Activated CD8-positive, alpha-beta memory T cell treated with anti-CD3 and anti-CD28 coated beads for 24 hours (primary cell): ENCODE data around the gene LGMN.
A peak's percentile ranks its signal among the peaks of the same experiment; 100 is the strongest.

ENCODE experiments used
- DNase-seq: peaks from one replicate; pipeline ENCODE4 v3.0.0-alpha.2; 2020

The LGMN gene

DNA sequence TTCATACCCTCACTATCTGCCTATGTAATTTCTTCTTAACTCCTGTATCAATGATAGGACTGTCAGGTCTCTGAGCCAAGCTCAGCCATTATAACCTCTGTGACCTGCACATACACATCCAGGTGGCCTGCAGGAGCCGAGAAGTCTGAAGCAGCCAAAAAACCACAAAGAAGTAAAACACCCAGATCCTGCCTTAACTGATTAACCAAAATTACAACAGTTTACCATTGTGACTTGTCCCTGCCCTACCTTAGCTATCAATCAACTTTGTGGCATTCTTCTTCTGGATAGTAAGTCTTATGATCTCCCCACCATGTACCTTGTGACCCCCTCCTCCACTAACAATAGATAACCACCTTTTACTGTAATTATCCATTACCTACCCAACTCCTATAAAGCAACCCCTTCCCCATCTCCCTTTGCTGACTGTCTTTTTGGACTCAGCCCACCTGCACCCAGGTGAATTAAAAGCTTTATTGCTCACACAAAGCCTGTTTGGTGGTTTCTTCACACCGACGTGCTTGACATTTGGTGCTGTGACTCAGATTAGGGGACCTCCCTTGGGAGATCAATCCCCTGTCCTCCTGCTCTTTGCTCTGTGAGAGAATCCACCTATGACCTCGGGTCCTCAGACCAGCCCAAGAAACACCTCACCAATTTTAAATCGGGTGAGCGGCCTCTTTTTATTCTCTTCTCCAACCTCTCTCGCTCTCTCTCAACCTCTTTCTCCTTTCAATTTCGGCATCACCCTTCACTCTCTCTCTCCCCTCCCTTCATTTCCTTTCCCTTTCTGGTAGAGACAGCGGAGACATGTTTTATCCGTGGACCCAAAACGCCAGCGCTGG, 11.5 kb upstream of the LGMN start:
- DNase-seq: no peak

DNA sequence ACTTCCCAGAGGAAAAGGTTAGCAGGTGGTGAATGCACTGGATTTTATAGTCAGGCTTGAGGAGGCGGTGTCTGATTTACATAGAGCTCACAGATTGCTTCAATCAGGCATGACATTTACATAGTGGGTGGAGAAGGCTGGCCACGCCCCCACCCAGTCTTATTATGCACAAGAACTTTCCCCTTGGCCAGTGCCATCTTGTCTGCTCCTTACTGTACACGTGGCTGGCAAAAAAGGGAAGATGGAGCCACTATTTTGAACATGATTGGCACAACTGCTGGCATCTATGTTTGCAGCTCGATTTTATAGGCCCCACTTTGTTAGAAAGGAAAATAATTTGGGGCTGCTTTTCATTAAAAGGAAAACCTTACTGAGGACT, 10.9 kb upstream of the LGMN start:
- no peak for DNase-seq

DNA sequence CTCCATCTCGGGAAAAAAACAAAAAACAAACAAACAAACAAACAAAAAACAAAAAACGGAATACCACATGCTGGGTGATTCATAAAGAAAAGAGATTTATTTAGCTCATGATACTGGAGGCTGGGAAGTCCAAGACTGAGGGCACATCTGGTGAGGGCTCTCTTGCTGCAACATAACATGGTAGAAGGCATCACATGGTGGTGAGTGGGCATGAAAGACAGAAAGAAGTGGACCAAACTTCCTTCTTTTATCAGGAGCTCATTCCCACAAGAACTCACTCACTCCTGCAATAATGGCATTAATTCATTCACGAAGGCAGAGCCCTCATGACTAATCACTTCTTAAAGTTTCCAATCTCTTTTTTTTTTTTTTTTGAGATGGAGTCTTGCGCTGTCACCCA, 8.0 kb upstream of the LGMN start:
- DNase-seq: no peak

DNA sequence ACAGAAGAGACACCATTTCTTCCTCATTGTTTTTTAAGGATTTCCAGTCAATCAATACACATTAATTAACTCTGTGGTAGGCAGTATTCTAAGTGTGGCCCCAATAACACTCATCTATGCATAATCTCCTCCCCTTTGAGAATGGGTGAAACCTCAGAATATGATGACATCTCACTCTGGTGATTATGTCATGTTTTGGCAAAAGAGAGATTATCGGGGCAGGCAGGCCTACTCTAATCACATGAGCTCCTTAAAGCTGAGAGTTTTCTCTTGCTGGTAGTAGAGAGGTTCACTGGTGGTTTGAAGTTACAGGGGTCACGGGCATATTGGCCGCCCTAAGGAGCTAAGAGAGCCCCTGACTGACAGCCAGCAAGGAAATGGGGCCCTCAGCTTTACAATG, 7.1 kb upstream of the LGMN start:
- no peak for DNase-seq

DNA sequence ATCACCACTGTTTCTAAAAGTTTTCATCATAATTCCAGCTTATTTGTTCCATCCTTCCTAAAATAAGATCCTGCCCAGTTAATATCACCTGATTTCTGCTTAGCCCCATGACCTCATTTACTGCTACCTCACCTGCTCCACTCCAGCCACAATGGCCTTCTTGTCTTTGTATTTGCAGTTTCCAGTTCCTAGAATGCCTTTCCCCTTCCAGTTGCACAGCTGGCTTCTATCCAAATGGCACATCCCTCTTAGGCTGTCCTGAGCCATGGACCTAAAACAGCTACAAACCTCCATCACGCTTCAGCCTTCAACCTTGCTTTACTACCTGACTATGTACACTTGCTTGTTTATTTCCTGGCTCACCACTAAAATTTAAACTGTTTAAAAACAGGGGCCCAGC, 6.5 kb upstream of the LGMN start:
- DNase-seq: no peak

DNA sequence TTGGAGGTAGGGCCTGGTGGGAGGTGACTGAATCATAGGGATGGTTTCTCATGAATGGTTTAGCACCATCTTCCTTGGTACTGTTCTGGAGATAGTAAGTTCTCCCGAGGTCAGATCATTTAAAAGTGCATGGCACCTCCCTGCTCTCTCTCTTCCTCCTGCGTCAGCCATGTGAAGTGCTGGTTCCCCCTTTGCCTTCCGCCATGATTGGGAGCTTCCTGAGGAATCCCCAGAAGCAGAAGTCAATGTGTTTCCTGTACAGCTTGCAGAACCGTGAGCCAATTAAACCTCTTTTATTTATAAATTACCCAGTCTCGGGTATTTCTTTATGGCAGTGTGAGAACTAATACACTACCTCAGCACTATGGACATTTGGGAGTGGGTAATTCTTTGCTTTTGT, 4.8 kb upstream of the LGMN start:
- DNase-seq: no peak

DNA sequence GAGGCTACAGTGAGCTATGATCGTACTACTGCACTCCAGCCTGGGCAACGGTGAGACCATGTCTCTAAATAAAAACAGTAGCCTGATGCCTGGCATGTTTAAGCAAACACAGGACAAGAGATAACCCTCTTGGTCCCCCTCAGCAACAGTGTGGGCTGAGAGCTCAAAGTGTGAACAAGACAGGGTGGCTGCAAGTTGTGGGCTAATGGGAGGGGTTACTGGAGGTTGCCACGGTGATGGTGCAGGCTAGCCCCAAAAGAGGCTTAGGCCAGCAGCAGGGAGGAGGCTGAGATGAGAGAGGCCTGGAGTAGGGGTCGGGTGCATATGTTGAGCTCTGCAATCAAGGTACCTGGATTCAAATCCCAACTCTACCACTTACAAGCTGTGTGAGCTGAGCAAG, 3.4 kb upstream of the LGMN start:
- no peak for DNase-seq

DNA sequence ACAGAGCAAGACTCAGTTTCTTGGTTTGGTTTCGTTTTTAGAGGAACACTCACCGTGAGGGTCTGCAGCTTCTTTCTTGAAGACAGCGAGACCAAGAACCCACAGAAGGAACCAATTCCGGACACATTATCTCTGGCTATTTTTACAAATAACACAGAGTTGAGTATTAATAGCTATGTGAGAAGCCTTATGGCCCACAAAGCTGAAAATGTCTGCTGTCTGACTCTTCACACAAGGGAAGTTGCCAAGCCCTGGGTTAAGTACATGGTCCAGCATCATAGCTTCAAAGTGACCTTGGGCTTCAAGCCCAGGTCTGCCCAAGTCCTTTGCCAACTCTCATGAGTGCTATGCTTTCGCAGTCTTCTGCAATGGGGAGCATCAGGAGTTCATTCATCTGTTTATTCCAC, 2.6 kb upstream of the LGMN start:
- no peak for DNase-seq

DNA sequence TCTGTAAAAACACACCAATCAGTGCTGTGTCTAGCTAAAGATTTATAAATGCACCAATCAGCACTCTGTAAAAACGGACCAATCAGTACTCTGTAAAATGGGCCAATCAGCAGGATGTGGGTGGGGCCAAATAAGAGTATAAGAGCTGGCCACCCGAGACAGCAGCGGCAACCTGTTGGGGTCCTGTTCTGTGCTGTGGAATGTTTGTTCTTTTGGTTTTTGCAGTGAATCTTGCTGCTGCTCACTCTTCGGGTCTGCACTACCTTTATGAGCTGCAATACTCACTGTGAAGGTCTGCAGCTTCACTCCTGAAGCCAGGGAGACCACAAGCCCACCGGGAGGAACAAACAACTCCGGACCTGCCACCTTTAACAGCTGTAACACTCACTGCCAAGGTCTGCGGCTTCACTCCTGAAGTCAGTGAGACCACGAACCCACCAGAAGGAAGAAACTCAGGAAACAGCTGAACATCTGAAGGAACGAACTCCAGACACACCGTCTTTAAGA, 1.8 kb upstream of the LGMN start:
- DNase-seq: peak; percentile 69

DNA sequence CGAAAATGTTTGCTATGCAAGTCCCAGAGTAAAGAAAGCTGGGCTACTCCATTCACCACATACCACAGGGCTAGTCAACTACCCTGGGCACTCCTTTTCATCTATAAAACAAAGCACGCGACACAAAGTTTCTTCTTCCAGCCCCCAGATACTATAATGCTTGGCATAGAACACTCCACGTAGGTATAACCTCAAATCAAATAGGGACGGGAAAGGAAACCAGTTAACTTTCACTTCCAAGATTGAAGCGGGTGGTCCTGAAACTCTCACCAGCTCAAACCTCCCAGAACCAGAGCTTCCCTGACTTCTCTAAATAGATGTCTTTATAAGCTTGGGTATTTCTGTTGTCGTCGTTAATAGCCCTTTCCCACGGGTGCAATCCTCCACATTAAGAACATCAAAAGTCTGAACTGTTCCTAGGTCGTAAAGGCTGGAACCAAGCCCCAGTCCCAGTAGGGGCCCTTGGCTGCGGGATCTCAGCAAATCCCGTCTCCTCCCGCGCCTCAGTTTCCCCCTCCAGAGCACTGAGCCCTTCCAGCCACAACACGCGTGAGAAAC, 647 bp downstream of the LGMN start:
- DNase-seq: no peak

DNA sequence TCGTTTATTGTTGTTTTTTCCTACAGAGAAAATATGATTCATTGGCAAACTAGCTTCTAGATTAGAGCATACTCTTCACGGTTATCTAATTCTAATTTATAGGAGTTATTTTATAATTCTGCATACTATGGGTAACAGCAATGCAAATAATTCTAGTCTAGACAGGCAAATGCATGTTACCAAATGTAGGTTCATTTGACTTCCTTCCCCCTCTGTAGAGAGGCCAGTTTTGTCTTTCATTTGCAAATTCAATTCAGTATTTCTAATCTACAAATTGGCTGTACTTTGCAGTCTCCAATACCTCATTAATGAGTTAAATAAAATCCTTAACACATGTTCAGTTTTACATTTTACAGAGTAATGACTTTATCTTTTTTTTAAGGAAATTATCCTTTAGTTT, 4.2 kb downstream of the LGMN start:
- no peak for DNase-seq

DNA sequence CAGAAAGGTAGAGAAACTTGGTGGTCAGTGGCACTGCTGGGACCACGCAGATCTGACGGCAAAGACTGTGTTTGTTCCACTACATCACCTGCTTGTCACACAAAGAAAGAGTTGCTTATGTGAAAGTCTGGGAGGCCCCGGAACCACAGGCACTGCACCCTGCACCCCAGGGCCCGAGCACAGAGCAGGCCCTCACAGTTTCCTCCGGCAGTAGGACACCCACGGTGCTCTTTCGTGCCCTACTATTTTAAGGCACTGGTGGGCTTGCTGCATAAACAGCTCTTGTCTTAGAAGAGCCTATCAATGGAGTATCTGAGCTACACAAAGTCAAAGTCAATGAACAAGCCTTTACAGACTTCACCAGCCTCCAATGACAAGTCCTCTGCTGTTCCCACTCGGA, 8.0 kb downstream of the LGMN start:
- DNase-seq: no peak

DNA sequence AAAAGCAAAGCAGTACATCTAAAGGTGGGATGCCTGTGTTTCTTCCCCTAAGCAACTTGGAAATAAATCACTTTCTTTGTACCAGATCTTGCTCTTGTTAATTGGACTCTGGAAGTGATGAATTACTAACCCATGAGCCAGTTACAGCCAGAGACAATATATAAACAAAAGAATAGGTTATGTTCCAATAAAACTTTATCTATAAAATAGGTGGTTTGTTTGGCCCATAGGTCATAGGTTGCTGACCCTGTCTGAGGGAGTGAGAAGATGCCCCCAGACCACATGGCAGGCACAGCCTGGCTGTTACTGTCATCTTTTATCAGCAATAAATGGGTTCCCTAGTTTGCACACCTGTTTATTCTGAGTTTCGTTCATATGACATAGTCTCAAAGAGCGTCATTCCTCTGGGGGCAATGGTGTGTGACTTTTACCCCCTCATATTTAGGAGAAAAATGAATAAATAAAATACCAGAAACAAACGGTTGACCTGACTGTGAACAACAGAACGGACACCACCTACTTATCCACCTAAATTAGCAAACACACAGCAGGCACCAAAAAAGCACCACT, 10.7 kb downstream of the LGMN start:
- no peak for DNase-seq

DNA sequence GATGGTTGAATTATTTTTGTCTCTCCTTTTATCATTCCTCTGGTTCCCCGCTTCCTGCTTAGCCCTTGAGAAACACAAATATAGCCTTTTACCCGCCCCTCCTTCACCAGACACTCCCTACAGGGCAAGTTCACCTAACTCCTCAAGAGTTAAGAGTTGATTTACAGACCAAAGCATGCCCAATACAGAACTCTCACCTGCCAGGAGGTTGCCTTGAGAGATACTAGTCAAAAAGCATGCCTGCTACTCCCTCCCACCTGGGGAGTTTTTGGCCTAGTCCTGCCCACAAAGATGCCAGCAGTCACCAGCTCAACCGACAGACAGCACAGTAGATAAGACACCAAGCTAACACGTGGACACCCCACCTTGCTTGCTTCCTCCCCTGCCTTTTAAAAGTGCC, 11.2 kb downstream of the LGMN start:
- no peak for DNase-seq

DNA sequence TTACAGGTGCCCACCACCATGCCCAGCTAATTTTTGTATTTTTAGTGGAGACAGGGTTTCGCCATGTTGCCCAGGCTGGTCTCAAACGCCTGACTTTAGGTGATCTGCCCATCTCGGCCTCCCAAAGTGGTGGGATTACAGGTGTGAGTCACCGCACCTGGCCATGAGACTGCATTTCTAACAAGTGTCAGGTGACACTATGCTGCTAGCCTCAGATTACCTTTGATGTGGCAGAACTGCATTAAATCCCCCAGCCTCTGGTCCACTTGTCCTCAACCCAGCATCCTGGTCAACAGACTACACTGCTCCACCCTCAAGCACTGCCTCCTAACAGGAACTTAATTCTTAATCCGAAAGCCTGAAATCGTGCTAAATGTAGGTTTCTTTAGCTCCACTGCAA, 13.1 kb downstream of the LGMN start:
- no peak for DNase-seq

DNA sequence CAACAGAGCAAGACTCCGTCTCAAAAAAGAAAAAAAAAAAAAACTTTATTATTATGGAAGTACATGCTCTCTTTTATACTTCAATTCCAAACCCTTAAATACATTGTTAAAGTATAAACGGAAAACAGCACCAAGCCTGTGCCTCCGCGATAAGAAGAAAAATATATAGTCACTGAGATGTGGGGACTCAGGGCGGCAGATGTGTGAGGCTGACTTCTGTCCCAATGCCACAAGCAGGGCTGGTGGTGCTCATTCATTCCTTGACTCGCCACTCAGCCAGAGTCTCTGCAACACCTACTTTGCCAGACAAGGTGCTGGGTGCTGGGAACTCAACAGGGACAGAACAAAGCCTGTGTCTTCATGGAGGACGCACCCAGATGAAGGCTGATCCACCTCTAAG, 13.8 kb downstream of the LGMN start:
- DNase-seq: no peak

DNA sequence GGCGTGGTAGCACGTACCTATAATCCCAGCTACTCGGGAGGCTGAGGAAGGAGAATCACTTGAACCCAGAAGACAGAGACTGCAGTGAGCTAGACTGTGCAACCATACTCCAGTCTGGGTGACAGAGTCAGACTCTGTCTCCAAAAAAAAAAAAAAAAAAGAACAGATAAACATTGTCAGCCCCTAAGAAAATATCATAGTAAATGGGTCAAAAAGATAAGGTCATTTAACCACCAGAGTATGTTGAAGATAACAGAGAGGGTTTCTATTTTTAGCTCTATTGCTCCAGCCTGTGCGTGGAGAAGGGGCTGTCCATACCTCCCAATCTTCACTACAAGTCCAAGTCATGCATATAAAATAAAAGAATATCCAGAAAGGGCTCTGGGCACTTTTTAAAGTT, 15.4 kb downstream of the LGMN start:
- no peak for DNase-seq

DNA sequence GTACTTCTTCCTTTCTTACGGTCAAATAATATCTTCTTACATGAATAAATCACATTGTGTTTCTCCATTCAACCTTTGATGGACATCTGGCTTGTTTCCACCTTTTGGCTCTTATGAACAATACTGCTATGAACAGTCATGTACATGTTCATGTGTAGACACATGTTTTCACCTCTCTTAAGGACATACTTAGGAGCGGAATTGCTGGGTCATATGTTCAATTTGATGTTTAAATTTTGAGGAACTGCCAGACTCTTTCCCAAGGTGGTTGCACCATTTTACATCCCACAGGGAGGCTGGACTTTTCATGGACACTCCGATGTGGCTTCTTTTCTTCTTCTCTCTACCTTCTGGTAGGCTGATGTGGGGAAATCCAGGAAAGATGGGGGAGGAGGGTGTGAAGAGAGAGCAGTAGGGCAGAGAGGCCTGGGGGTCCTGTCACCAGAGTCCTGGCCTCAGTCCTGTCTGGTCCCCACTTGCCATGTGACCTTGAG, 16.8 kb downstream of the LGMN start:
- DNase-seq: no peak

DNA sequence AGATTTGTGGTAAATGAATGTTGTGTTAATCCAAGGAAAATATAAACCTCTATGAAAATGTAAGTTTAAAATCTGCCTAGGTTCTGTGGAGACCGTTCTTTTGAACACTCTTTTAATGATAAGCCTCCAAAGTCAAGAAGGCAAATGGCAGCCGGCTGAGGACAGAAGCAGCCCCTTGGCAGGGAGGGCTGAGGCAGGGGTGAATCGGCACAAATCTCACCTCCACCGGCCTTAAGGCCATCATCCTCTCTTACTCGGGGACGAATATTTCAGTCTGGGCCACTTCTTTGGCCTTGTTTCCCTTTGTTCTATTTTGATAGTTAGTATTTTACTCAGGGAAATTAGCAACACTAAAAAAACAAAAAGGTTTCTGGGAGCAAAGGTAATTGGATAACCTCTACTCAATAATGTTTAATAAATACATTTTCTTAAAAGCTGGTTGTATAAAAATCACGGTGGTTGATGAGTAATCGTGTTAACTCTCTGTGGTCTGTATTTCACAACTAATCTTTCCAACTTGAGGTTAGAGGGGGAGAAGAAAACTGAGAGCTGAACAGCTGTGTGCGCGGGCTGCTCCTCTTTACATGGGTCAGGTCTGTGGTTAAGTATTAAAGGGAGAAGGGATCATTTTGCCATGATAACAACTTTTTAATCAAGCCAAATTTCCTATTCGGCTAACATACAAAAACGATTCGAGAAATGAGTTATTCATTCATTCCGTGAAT, 18.6 kb downstream of the LGMN start:
- DNase-seq: no peak

DNA sequence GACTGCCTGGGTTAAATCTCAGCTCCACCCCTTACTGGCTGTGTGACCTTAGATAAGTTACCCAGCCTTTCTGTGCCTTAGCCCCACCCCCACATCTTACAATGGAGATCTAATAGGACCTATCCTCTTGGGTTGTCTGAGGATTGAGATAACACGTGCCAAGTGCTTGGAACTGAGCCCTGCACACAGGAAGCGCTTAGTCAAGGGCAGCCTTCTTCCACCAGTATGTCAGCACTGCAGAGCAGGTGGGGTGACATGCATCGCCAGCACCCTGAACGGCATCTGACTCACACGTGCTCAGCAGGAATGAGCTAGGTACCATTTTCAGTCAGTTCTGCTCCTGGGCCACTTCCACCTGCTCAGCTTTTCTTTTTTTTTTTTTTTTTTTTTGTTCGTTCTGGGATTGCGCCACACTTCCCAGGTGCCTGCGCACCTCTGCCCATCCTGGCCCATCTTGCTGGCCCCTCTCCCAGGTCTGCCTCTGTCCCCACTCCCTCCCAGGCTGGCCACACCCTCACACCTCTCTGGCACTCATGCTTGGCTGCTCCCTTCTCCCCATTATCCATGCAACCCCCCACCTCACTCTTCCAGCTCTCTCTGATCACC, 19.6 kb downstream of the LGMN start:
- DNase-seq: no peak

DNA sequence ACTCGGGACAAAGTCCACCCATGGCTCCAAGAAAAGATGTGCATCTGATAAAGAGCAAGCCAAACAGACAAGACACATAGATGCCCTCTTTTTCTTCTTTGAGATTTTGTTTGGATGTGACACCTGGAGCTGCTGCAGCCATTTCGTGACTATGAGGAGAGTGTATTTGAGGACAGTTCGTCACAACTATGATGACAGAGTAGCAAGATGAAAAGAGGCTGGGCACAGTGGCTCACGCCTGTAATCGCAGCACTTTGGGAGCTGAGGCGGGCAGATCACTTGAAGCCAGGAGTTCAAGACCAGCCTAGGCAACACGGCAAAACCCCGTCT, 21.5 kb downstream of the LGMN start:
- no peak for DNase-seq

DNA sequence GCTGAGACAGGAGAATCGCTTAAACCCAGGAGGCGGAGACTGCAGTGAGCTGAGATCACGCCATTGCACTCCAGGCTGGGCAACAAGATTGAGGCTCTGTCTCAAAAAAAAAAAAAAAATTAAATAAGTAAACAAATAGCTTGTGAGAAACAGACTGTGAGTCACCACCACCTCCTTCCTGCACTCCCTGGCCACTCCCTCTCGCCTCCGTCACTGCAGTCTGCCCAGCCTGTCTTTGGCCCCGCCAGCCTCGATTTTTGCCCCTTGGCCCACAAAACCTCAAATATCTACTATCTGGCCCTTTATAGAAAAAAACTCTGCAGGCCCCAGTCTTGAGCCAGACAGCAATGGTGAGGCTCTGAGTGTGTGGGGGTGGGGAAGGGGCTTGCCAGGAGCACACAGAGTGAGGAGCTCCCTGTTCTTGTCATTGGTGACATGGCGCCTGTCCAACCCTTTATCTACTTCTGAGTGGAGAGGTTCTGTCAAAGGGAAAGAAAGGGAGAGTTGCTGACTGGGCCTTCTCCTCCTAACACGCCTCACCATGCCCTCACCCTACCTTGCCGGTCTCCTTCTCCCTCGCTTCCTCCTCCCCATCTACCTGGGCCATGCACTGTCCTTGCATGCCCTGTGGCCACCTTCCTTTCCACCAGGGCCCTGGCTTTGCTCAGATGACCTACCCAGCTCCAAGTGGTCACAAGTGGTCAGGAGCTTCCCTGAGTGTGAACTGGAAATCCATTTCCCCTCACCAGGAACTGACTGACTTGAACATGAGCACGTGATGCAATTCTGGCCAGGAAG, 22.1 kb downstream of the LGMN start:
- DNase-seq: no peak
